Liver (tissue), 9 donors: ENCODE data around the gene SPTBN5. TPM values are rescaled to one million over a fixed set of nuclear protein-coding genes. Genes with fewer than 3 reads are reported as not detected.

Experiments used
- DNase-seq: peaks from one replicate; pipeline ENCODE4 v3.0.0-alpha.2; 2017; ENCODE audit warnings: low spot score
- H3K27ac ChIP-seq, 2 donors: one replicate each; pipeline ENCODE4 v1.7.0; 2013; ENCODE audit warnings: inconsistent platforms in 2 of 2, low read length in 2 of 2, control low read depth in 1 of 2, low read depth in 1 of 2, mild to moderate bottlenecking in 1 of 2
- H3K27me3 ChIP-seq, 4 donors: one replicate each; pipeline versions ENCODE4 v1.6.1 to v1.7.0; 2013; ENCODE audit warnings: low read length in 3 of 4, inconsistent platforms in 1 of 4, mild to moderate bottlenecking in 1 of 4, moderate library complexity in 1 of 4; ENCODE audit not compliant: control insufficient read depth in 4 of 4, insufficient read depth in 4 of 4
- H3K36me3 ChIP-seq, 4 donors: one replicate each; pipeline versions ENCODE4 v1.6.1 to v1.7.0; 2013; ENCODE audit warnings: low read length in 3 of 4, mild to moderate bottlenecking in 3 of 4, low read depth in 1 of 4, moderate library complexity in 1 of 4; ENCODE audit not compliant: control insufficient read depth in 4 of 4, insufficient read depth in 3 of 4
- H3K4me1 ChIP-seq, 4 donors: one replicate each; pipeline versions ENCODE4 v1.6.1 to v1.7.0; 2013; ENCODE audit warnings: low read length in 3 of 4, mild to moderate bottlenecking in 3 of 4, moderate library complexity in 1 of 4; ENCODE audit not compliant: control insufficient read depth in 4 of 4, insufficient read depth in 4 of 4
- H3K4me3 ChIP-seq, 3 donors: one replicate each; pipeline versions ENCODE4 v1.6.1 to v1.7.0; 2013; ENCODE audit warnings: low read length in 3 of 3, control low read depth in 1 of 3, low read depth in 1 of 3, mild to moderate bottlenecking in 1 of 3
- H3K9ac ChIP-seq, 2 donors: one replicate each; pipeline ENCODE4 v1.7.0; 2013; ENCODE audit warnings: low read length in 2 of 2, mild to moderate bottlenecking in 2 of 2, moderate library complexity in 2 of 2, control low read depth in 1 of 2, low read depth in 1 of 2
- H3K9me3 ChIP-seq, 4 donors: one replicate each; pipeline versions ENCODE4 v1.6.1 to v1.7.0; 2013; ENCODE audit warnings: low read length in 3 of 4; ENCODE audit not compliant: control insufficient read depth in 4 of 4
- EGR1 ChIP-seq, 2 donors: IDR thresholded peaks; 2 replicates each; pipeline ENCODE4 v1.6.1; 2016 to 2018; ENCODE audit warnings: antibody characterized with exemption in 2 of 2, low read depth in 2 of 2
- GABPA ChIP-seq, 2 donors: IDR thresholded peaks in 1 of 2; conservative IDR thresholded peaks in 1 of 2; 2 replicates each; pipeline ENCODE4 v1.6.1; 2016; ENCODE audit warnings: antibody characterized with exemption in 2 of 2, mild to moderate bottlenecking in 1 of 2, moderate library complexity in 1 of 2
- JUND ChIP-seq, 2 donors: IDR thresholded peaks; 2 replicates each; pipeline ENCODE4 v1.6.1; 2016; ENCODE audit warnings: antibody characterized with exemption in 2 of 2
- NR2F2 ChIP-seq: IDR thresholded peaks from 2 replicates; pipeline ENCODE4 v1.6.1; 2016; ENCODE audit warnings: antibody characterized with exemption
- RXRA ChIP-seq, 2 donors: IDR thresholded peaks; 2 replicates each; pipeline ENCODE4 v1.6.1; 2017 to 2018; ENCODE audit warnings: antibody characterized with exemption in 2 of 2, mild to moderate bottlenecking in 1 of 2
- SP1 ChIP-seq: IDR thresholded peaks from 2 replicates; pipeline ENCODE4 v1.6.1; 2018; ENCODE audit warnings: antibody characterized with exemption, mild to moderate bottlenecking
- YY1 ChIP-seq: IDR thresholded peaks from 2 replicates; pipeline ENCODE4 v1.6.1; 2016; ENCODE audit warnings: antibody characterized with exemption, mild to moderate bottlenecking
- WGBS: extraction: QIAGEN DNeasy Blood & Tissue Kit; methylation state at CpG from one replicate; pipeline ENCODE4 v1.1.7; 2013; 5-methylcytosine and 5-hydroxymethylcytosine counted together
- polyA plus RNA-seq, 2 donors: library from polyadenylated mRNA; stranded (reverse) in 1 of 2; unstranded in 1 of 2; fragments of 200-250 nt in 1 of 2; fragments of >200 nt in 1 of 2; fragmentation: Nextera tagmentation in 1 of 2; extraction: Ambion mirVana in 1 of 2; gene quantifications; one replicate each; pipeline versions ENCODE4 v1.2.1 to v1.2.3, GENCODE V29; 2013 to 2015
- total RNA-seq, 2 donors: library from RNA; depleted of rRNA; stranded (reverse); fragments of >200 nt; gene quantifications; one replicate each; pipeline ENCODE4 v1.2.3, GENCODE V29; 2014
- TF ChIP-seq, protein P1 (sequence below): IDR thresholded peaks from 2 replicates; pipeline ENCODE4 v1.6.1; 2016; ENCODE audit warnings: antibody characterized with exemption
- TF ChIP-seq, protein P2 (sequence below): IDR thresholded peaks from 2 replicates; pipeline ENCODE4 v1.6.1; 2016; ENCODE audit warnings: antibody characterized with exemption
- TF ChIP-seq, protein P3 (sequence below): IDR thresholded peaks from 2 replicates; pipeline ENCODE4 v1.6.1; 2016; ENCODE audit warnings: antibody characterized with exemption, mild to moderate bottlenecking
- TF ChIP-seq, protein P4 (sequence below): fragments of 150-350 bp; IDR thresholded peaks from 2 replicates; pipeline ENCODE4 v1.5.1; 2017; ENCODE audit warnings: improper control_type of control experiment, low read depth, low read length; ENCODE audit not compliant: missing input control
- TF ChIP-seq, protein P5 (sequence below): IDR thresholded peaks from 2 replicates; pipeline ENCODE4 v1.6.1; 2016; ENCODE audit warnings: antibody characterized with exemption
- donor health status: healthy.
- donor health status: healthy.
- donor health status: healthy.
- donor health status: healthy.
- donor health status: healthy.

Gene SPTBN5
- total and polyA plus RNA-seq, 4 donors: 0.12 to 1.7 (median 0.17) TPM

DNA sequence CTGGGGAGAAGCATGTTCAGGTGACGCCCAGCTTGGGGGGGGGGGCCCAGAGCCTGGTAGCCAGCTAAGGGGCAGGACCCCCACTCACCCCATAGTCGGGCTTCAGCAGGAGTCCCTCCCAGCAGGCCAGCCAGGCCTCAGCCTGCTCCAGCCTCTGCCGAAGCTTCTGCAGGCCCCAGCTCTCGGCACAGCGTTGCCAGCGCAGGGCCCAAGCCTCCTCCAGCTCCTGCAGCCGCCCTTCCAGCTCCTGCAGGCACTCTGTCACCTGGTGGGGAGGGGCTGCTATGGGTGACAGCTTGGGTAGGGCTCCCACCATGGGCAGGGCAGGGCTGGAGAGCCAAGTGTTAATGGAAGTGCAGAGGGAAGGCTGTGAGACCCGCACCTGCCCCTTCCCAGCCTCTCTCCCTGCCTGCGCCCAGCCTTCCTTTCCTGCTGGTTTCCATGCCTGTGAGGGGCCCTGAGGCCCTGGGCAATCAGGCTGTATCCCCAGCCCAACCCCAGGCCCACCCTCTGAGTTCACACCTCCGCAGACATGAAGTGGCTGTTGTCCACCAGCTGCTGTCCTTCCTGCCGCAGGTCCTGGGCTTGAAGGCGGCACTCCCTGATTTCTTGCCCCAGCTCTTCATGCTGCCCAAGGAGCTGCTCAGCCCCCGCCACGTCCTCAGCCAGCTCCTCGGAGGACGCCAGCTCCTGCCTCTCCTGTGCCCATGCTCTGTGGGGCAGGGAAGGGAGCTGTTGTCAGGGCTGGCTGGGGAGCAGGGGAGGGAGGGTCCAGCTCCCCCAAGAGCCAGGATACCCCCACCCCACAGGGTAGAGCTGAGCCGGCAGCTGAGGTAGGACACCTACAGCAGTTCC is 40.9 kb downstream of the SPTBN5 start:
- H3K4me3 ChIP-seq: no peak overlapping the region
- no peaks in the 10 kb centered on the region for H3K9me3 ChIP-seq
- H3K36me3 ChIP-seq: peaks cover 2 to 11% (median 3%) of the 10 kb centered on the region in 4 donors
- 86% methylated on average over 17 of the region's 17 CpGs for WGBS
- TF ChIP-seq GABPA (IDR thresholded peaks at IDR 0.05 in 1 of 2, conservative IDR thresholded peaks at IDR 0.05 in 1 of 2): no peak
- TF ChIP-seq RXRA (IDR thresholded peaks at IDR 0.05): no peak
- TF ChIP-seq, protein P1, sequence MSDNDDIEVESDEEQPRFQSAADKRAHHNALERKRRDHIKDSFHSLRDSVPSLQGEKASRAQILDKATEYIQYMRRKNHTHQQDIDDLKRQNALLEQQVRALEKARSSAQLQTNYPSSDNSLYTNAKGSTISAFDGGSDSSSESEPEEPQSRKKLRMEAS: no peak
- TF ChIP-seq SP1: no peak
- TF ChIP-seq, protein P2, sequence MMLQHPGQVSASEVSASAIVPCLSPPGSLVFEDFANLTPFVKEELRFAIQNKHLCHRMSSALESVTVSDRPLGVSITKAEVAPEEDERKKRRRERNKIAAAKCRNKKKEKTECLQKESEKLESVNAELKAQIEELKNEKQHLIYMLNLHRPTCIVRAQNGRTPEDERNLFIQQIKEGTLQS: no peak
- TF ChIP-seq YY1: no peak
- TF ChIP-seq, protein P3, sequence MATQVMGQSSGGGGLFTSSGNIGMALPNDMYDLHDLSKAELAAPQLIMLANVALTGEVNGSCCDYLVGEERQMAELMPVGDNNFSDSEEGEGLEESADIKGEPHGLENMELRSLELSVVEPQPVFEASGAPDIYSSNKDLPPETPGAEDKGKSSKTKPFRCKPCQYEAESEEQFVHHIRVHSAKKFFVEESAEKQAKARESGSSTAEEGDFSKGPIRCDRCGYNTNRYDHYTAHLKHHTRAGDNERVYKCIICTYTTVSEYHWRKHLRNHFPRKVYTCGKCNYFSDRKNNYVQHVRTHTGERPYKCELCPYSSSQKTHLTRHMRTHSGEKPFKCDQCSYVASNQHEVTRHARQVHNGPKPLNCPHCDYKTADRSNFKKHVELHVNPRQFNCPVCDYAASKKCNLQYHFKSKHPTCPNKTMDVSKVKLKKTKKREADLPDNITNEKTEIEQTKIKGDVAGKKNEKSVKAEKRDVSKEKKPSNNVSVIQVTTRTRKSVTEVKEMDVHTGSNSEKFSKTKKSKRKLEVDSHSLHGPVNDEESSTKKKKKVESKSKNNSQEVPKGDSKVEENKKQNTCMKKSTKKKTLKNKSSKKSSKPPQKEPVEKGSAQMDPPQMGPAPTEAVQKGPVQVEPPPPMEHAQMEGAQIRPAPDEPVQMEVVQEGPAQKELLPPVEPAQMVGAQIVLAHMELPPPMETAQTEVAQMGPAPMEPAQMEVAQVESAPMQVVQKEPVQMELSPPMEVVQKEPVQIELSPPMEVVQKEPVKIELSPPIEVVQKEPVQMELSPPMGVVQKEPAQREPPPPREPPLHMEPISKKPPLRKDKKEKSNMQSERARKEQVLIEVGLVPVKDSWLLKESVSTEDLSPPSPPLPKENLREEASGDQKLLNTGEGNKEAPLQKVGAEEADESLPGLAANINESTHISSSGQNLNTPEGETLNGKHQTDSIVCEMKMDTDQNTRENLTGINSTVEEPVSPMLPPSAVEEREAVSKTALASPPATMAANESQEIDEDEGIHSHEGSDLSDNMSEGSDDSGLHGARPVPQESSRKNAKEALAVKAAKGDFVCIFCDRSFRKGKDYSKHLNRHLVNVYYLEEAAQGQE: no peak
- no peak for TF ChIP-seq EGR1 (IDR thresholded peaks at IDR 0.05; ENCODE audit: low read depth in 2 of 2)
- TF ChIP-seq, protein P4, sequence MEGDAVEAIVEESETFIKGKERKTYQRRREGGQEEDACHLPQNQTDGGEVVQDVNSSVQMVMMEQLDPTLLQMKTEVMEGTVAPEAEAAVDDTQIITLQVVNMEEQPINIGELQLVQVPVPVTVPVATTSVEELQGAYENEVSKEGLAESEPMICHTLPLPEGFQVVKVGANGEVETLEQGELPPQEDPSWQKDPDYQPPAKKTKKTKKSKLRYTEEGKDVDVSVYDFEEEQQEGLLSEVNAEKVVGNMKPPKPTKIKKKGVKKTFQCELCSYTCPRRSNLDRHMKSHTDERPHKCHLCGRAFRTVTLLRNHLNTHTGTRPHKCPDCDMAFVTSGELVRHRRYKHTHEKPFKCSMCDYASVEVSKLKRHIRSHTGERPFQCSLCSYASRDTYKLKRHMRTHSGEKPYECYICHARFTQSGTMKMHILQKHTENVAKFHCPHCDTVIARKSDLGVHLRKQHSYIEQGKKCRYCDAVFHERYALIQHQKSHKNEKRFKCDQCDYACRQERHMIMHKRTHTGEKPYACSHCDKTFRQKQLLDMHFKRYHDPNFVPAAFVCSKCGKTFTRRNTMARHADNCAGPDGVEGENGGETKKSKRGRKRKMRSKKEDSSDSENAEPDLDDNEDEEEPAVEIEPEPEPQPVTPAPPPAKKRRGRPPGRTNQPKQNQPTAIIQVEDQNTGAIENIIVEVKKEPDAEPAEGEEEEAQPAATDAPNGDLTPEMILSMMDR: no peak
- no peak for TF ChIP-seq NR2F2
- TF ChIP-seq, protein P5, sequence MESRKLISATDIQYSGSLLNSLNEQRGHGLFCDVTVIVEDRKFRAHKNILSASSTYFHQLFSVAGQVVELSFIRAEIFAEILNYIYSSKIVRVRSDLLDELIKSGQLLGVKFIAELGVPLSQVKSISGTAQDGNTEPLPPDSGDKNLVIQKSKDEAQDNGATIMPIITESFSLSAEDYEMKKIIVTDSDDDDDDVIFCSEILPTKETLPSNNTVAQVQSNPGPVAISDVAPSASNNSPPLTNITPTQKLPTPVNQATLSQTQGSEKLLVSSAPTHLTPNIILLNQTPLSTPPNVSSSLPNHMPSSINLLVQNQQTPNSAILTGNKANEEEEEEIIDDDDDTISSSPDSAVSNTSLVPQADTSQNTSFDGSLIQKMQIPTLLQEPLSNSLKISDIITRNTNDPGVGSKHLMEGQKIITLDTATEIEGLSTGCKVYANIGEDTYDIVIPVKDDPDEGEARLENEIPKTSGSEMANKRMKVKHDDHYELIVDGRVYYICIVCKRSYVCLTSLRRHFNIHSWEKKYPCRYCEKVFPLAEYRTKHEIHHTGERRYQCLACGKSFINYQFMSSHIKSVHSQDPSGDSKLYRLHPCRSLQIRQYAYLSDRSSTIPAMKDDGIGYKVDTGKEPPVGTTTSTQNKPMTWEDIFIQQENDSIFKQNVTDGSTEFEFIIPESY: no peak
- no peak for TF ChIP-seq JUND (IDR thresholded peaks at IDR 0.05)
- no peak overlapping the region for H3K27ac ChIP-seq
- DNase-seq: no peak
- no peaks in the 10 kb centered on the region for H3K27me3 ChIP-seq
- H3K4me1 ChIP-seq: no peaks in the 10 kb centered on the region
- H3K9ac ChIP-seq: no peak overlapping the region
